ENCODE data around the gene BCAT1.
"Not testable (repeated sequence)": the region's sequence is repeated elsewhere in the genome, so short reads cannot be mapped to it uniquely, and the experiment has no call there.

Gene BCAT1

GRCh38 chr12:24960222-24960855 is 11.4 kb upstream of the BCAT1 start:
- H3K4me3 ChIP-seq (ENCODE audit: low read depth, low read length), result no peak overlapping the region

- not testable (repeated sequence) for H3K4me3 ChIP-seq (ENCODE audit: low read depth, low read length)
Observed at GRCh38 chr12:24956351-24956750, 7.5 kb upstream of the BCAT1 start.

GRCh38 chr12:24955853-24956252 is 7.0 kb upstream of the BCAT1 start:
- no peak overlapping the region for H3K4me3 ChIP-seq (ENCODE audit: low read depth, low read length)

- no peak overlapping the region for H3K4me3 ChIP-seq (ENCODE audit: low read depth, low read length)
Observed at GRCh38 chr12:24955389-24955788, 6.5 kb upstream of the BCAT1 start.

GRCh38 chr12:24954261-24954660 is 5.4 kb upstream of the BCAT1 start:
- no peak overlapping the region for H3K4me3 ChIP-seq (ENCODE audit: low read depth, low read length)

- no peak overlapping the region for H3K4me3 ChIP-seq (ENCODE audit: low read depth, low read length)
Observed at GRCh38 chr12:24952389-24952788, 3.5 kb upstream of the BCAT1 start.

- H3K4me3 ChIP-seq (ENCODE audit: low read depth, low read length), result no peak overlapping the region
Observed at GRCh38 chr12:24950231-24950834, 1.4 kb upstream of the BCAT1 start.

- peak overlapping the region; percentile 98 for H3K4me3 ChIP-seq (ENCODE audit: low read depth, low read length)
Observed at GRCh38 chr12:24948420-24948756, 513 bp downstream of the BCAT1 start.

- H3K4me3 ChIP-seq (ENCODE audit: low read depth, low read length), result peak overlapping the region; percentile 98
Observed at GRCh38 chr12:24947541-24948419, 1.1 kb downstream of the BCAT1 start.

GRCh38 chr12:24945845-24946244 is 3.1 kb downstream of the BCAT1 start:
- H3K4me3 ChIP-seq (ENCODE audit: low read depth, low read length), result no peak overlapping the region

GRCh38 chr12:24945039-24945438 is 3.9 kb downstream of the BCAT1 start:
- no peak overlapping the region for H3K4me3 ChIP-seq (ENCODE audit: low read depth, low read length)

GRCh38 chr12:24944601-24944975 is 4.3 kb downstream of the BCAT1 start:
- H3K4me3 ChIP-seq (ENCODE audit: low read depth, low read length), result no peak overlapping the region

- H3K4me3 ChIP-seq (ENCODE audit: low read depth, low read length), result no peak overlapping the region
Observed at GRCh38 chr12:24943947-24944600, 4.8 kb downstream of the BCAT1 start.

GRCh38 chr12:24940157-24940556 is 8.7 kb downstream of the BCAT1 start:
- no peak overlapping the region for H3K4me3 ChIP-seq (ENCODE audit: low read depth, low read length)

GRCh38 chr12:24939551-24939950 is 9.3 kb downstream of the BCAT1 start:
- H3K4me3 ChIP-seq (ENCODE audit: low read depth, low read length), result not testable (repeated sequence)

GRCh38 chr12:24938341-24938740 is 10.6 kb downstream of the BCAT1 start:
- H3K4me3 ChIP-seq (ENCODE audit: low read depth, low read length), result no peak overlapping the region

GRCh38 chr12:24937553-24938244 is 11.2 kb downstream of the BCAT1 start:
- H3K4me3 ChIP-seq (ENCODE audit: low read depth, low read length), result no peak overlapping the region

- no peak overlapping the region for H3K4me3 ChIP-seq (ENCODE audit: low read depth, low read length)
Observed at GRCh38 chr12:24933694-24934407, 15.1 kb downstream of the BCAT1 start.

- no peak overlapping the region for H3K4me3 ChIP-seq (ENCODE audit: low read depth, low read length)
Observed at GRCh38 chr12:24931666-24932405, 17.1 kb downstream of the BCAT1 start.

GRCh38 chr12:24929953-24930352 is 18.9 kb downstream of the BCAT1 start:
- H3K4me3 ChIP-seq (ENCODE audit: low read depth, low read length), result no peak overlapping the region
